H1 (cell line): Measurements from ENCODE around the gene GSDME. TPM values are rescaled to one million over a fixed set of nuclear protein-coding genes. Genes with fewer than 3 reads are reported as not detected.

ENCODE experiments used
- BRCA1 ChIP-seq: IDR thresholded peaks from 2 replicates; pipeline ENCODE4 v1.6.1; 2012; ENCODE audit warnings: low read depth, low read length, improper control_type of control experiment
- CEBPB ChIP-seq: IDR thresholded peaks from 2 replicates; pipeline ENCODE4 v1.6.1; 2012; ENCODE audit warnings: low read depth, low read length
- JUND ChIP-seq: IDR thresholded peaks from 2 replicates; pipeline ENCODE4 v1.6.1; 2011; ENCODE audit warnings: mild to moderate bottlenecking, improper control_type of control experiment, low read length
- MAFK ChIP-seq: IDR thresholded peaks from 2 replicates; pipeline ENCODE4 v1.6.1; 2012; ENCODE audit warnings: low read depth, mild to moderate bottlenecking, improper control_type of control experiment, low read length
- NRF1 ChIP-seq: IDR thresholded peaks from 2 replicates; pipeline ENCODE4 v1.6.1; 2011; ENCODE audit warnings: mild to moderate bottlenecking, low read depth, low read length, improper control_type of control experiment
- SRF ChIP-seq: IDR thresholded peaks from 2 replicates; pipeline ENCODE4 v1.6.1; 2011; ENCODE audit warnings: mild to moderate bottlenecking, low read depth, low read length, moderate library complexity
- TAF1 ChIP-seq: IDR thresholded peaks from 2 replicates; pipeline ENCODE4 v1.6.1; 2011; ENCODE audit warnings: mild to moderate bottlenecking, low read depth, low read length
- polyA plus RNA-seq, 7 experiments: library from polyadenylated mRNA; depleted of rRNA in 3 of 7; stranded (reverse) in 5 of 7; unstranded in 2 of 7; fragments of >200 nt in 5 of 7; fragments of 200-250 nt in 2 of 7; gene quantifications; 1 replicate in 5 of 7; 2 replicates in 1 of 7; 4 replicates in 1 of 7; pipeline versions ENCODE4 v1.2.1 to v1.2.3, GENCODE V29; 2011 to 2013; ENCODE audit warnings: missing spikeins in 2 of 7, mixed read lengths in 2 of 7
- total RNA-seq: library from RNA; stranded (reverse); fragmentation: NEBNext Ultra II Directional; extraction: Animal tissue kit (Norgen Biotek cat#: 25700); gene quantifications from 2 replicates; pipeline ENCODE4 v1.2.1, GENCODE V29; 2021

GSDME gene
- total and polyA plus RNA-seq, 2 of the 8 experiments (the other 6 are each of a cell fraction or from before 2014, with no cell fraction given) = 5.4 to 7.6 TPM

DNA sequence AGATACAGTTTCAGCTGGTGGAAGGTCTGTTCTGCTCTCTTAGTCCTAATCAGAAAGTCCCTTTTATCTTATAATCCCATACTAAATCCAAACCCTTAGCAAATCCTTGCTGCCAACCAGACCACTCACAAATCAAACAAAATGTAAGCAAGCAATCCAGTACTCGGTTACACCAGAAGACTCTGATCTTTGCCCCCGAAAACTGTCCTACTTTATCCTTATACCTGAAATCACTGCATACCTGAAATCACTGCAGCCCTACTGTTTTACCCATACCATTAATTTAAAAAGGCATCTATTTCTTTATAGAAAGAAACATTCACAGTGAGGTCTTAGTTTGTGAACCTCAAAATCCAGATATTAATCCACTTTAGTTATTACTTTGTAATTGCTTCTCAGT lies 64.7 kb downstream of the GSDME start (continued):
- TF ChIP-seq BRCA1 (no peak), CEBPB (no peak), SRF (no peak), JUND (no peak), NRF1 (no peak), MAFK (no peak), TAF1 (no peak)
